Mesothelial cell of epicardium (in vitro differentiated cells): ENCODE data around the gene PVALEF. TPM values are rescaled to one million over a fixed set of nuclear protein-coding genes. Genes with fewer than 3 reads are reported as not detected.

Experiments used
- DNase-seq, 2 experiments: peaks; one replicate each; pipeline ENCODE4 v3.0.0; 2021; ENCODE audit warnings: low spot score in 2 of 2; ENCODE audit not compliant: unreplicated experiment in 2 of 2
- H3K27ac Mint-ChIP-seq: 2 replicates; pipeline ENCODE4 v1.8.0; 2021; ENCODE audit warnings: mixed read lengths
- H3K27me3 Mint-ChIP-seq: 2 replicates; pipeline ENCODE4 v1.8.0; 2021; ENCODE audit warnings: low read depth, mixed read lengths
- H3K36me3 Mint-ChIP-seq: 2 replicates; pipeline ENCODE4 v1.8.0; 2021; ENCODE audit warnings: mixed read lengths
- H3K4me1 Mint-ChIP-seq: 2 replicates; pipeline ENCODE4 v1.8.0; 2021; ENCODE audit warnings: mixed read lengths
- H3K4me3 Mint-ChIP-seq: 2 replicates; pipeline ENCODE4 v1.8.0; 2021; ENCODE audit warnings: mild to moderate bottlenecking, moderate library complexity, mixed read lengths
- H3K9me3 Mint-ChIP-seq: 2 replicates; pipeline ENCODE4 v1.8.0; 2021; ENCODE audit warnings: mixed read lengths
- total RNA-seq: library from RNA; stranded (reverse); gene quantifications from 3 replicates; pipeline ENCODE4 v1.2.1, GENCODE V29; 2021
- TF ChIP-seq, protein P1 (sequence below): fragments of 200-600 bp; sonication (generic); IDR thresholded peaks from one replicate; pipeline ENCODE4 v1.5.0; 2021; ENCODE audit warnings: antibody characterized with exemption; ENCODE audit not compliant: unreplicated experiment

Gene PVALEF
- total RNA-seq, 1 donor from 2014 or later: 0.22 TPM

DNA sequence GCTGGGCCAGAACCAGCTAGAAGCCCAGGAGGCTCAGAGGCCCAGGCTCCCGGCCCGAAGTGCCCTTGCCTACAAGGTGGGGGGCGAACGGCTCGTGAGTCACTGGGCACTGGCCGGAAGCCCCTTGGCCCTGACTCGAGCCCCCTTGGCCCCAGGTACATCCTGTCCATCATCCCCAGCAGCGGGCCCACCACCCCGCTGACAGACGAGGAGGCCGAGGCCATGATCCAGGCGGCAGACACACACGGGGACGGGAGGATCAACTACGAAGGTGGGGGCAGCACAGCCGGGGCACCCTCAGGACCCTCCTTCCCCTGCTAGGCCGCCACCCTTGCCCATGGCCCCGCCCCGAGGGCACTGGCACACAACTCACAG, 16.5 kb downstream of the PVALEF start:
- no peaks in the 10 kb centered on the region for H3K4me1 Mint-ChIP-seq
- no peaks in the 10 kb centered on the region for H3K36me3 Mint-ChIP-seq
- no peak for DNase-seq
- no peak overlapping the region for H3K27ac Mint-ChIP-seq
- H3K9me3 Mint-ChIP-seq: no peaks in the 10 kb centered on the region
- H3K27me3 Mint-ChIP-seq: peaks cover 5% of the 10 kb centered on the region
- TF ChIP-seq, protein P1, sequence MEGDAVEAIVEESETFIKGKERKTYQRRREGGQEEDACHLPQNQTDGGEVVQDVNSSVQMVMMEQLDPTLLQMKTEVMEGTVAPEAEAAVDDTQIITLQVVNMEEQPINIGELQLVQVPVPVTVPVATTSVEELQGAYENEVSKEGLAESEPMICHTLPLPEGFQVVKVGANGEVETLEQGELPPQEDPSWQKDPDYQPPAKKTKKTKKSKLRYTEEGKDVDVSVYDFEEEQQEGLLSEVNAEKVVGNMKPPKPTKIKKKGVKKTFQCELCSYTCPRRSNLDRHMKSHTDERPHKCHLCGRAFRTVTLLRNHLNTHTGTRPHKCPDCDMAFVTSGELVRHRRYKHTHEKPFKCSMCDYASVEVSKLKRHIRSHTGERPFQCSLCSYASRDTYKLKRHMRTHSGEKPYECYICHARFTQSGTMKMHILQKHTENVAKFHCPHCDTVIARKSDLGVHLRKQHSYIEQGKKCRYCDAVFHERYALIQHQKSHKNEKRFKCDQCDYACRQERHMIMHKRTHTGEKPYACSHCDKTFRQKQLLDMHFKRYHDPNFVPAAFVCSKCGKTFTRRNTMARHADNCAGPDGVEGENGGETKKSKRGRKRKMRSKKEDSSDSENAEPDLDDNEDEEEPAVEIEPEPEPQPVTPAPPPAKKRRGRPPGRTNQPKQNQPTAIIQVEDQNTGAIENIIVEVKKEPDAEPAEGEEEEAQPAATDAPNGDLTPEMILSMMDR: no peak
- H3K4me3 Mint-ChIP-seq: no peak overlapping the region

DNA sequence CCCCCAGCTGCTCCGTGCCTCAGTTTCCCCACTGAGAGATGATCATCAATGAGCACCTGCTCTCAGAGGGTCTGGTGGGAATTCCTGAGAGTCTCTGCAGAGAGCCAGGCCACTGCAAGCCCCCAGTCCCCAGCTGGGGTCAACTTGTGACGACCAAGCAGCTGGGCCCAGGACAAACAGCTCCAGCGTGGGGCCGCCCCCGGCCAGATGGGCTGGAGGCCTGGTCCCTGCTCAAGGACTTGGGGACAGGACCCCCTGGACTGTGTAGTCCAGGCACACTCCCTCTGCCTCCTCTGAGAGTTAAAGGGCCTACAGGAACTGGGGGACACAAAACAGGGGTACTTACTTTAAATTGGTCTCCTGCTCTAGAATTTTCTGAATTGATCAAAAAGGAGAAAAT, 17.3 kb downstream of the PVALEF start:
- Mint-ChIP-seq H3K9me3 (no peaks in the 10 kb centered on the region), H3K4me1 (no peaks in the 10 kb centered on the region), H3K4me3 (no peak overlapping the region), H3K36me3 (no peaks in the 10 kb centered on the region), H3K27me3 (peaks cover 5% of the 10 kb centered on the region), H3K27ac (no peak overlapping the region)
- DNase-seq: no peak
- TF ChIP-seq, protein P1: no peak

DNA sequence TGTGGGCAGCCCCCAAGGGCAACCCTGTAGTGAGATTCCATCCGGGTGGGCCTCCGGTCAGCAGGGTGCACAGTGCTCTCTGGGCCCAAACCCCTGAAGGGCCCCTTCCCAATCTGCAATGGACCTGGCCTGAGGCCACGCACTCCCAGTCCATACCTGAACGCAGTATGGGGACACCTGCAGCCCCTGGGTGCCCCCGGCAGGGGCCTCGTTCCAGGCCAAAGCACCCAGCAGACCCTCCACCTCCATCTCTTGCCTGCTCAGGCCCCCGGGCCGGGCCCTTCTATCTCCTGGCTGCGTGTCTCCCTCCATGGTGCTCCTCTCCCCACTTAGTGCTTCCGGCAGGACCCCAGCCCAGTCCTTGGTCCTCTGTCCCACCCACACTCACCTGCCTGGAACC, 18.0 kb downstream of the PVALEF start:
- H3K36me3 Mint-ChIP-seq: no peaks in the 10 kb centered on the region
- TF ChIP-seq, protein P1: no peak
- H3K27ac Mint-ChIP-seq: no peak overlapping the region
- no peaks in the 10 kb centered on the region for H3K9me3 Mint-ChIP-seq
- H3K4me1 Mint-ChIP-seq: no peaks in the 10 kb centered on the region
- H3K27me3 Mint-ChIP-seq: peaks cover 5% of the 10 kb centered on the region
- no peak overlapping the region for H3K4me3 Mint-ChIP-seq
- DNase-seq: no peak

DNA sequence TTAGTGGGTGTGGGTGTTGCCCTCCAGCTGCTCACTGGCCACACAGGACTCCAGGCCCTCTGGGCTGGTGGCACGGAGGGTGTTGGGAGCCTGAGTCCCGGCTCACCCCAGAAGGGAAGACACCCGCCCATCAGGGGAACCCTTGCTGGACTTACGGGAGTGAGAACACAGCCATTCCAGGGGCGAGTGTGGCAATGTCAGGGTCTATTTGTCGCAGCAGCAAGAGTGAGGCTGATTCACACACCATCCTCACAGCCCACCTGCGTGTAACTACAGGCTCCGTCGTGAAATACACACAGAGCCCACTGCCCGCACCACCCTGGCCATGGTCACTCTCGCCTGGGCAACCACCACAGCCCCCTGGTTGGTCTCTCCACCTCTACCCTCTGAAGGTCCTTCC, 18.5 kb downstream of the PVALEF start:
- H3K27me3 Mint-ChIP-seq: peaks cover 5% of the 10 kb centered on the region
- H3K27ac Mint-ChIP-seq: no peak overlapping the region
- no peaks in the 10 kb centered on the region for H3K9me3 Mint-ChIP-seq
- H3K36me3 Mint-ChIP-seq: no peaks in the 10 kb centered on the region
- H3K4me3 Mint-ChIP-seq: no peak overlapping the region
- no peak for DNase-seq
- no peaks in the 10 kb centered on the region for H3K4me1 Mint-ChIP-seq
- TF ChIP-seq, protein P1: no peak

DNA sequence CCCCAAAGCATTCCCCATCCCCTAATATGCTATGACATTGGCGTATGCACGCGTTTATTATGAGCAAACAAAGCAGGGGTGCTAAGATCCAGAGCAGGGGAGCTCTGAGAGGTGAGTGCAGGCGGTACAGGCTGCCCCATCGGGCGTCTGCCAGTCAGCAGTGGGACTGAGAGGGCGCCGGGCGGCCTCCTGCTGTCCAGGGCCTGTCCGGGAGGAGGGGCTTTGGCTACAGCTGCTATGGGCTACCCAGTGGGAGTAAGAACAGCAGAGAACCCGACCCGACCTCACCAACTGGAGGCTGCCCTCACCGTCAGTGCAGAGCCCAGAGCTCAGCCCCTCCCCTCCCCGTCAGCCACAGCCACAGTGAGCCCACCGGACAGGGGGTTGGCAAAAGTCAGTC, 19.2 kb downstream of the PVALEF start:
- TF ChIP-seq, protein P1: no peak
- Mint-ChIP-seq H3K4me1 (no peaks in the 10 kb centered on the region), H3K9me3 (no peaks in the 10 kb centered on the region), H3K4me3 (no peak overlapping the region), H3K27ac (no peak overlapping the region), H3K36me3 (no peaks in the 10 kb centered on the region), H3K27me3 (peaks cover 5% of the 10 kb centered on the region)
- DNase-seq: no peak

DNA sequence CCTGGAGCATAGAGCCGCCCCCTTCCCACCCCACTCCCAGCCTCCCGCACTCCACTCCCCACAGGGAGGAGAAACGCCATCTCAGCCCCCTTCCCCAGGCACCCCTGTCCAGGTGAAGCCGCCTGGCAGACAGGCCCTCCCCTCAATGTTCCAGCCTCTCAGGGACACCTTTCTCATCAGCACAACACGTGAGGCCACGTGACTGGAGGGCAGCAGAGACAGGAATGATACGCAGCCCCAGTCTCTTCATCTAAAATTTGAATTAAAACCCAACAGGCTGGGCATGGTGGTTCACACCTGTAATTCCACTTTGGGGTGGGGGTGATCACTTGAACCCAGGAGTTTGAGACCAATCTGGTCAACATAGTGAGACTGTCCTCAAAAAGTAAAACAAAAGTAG, 20.9 kb downstream of the PVALEF start:
- no peaks in the 10 kb centered on the region for H3K4me1 Mint-ChIP-seq

More for the DNA sequence above, 20.9 kb downstream of the PVALEF start:
- Mint-ChIP-seq H3K27ac (no peak overlapping the region), H3K27me3 (peaks cover 5% of the 10 kb centered on the region), H3K9me3 (no peaks in the 10 kb centered on the region), H3K36me3 (no peaks in the 10 kb centered on the region), H3K4me3 (no peak overlapping the region)
- no peak for DNase-seq
- TF ChIP-seq, protein P1: no peak
